ENCODE data around the gene RHBDD2. TPM values are rescaled to one million over a fixed set of nuclear protein-coding genes. Genes with fewer than 3 reads are reported as not detected.

Gene RHBDD2
- polyA plus RNA-seq, 1 donor (not counting 4 experiments of a cell fraction or from before 2014, with no cell fraction given): 24.1 TPM

GRCh38 chr7:75916685-75917634, 38.1 kb downstream of the RHBDD2 start:
- Histone ChIP-seq H3K9me3 (ENCODE audit: control insufficient read depth, low read depth, low read length) (no peaks in the 10 kb centered on the region), H3K27me3 (ENCODE audit: control insufficient read depth, extremely low read depth, insufficient read depth, low read length) (no peaks in the 10 kb centered on the region), H3K36me3 (ENCODE audit: control insufficient read depth in 2 of 2, extremely low read depth in 1 of 2, insufficient read depth in 2 of 2, low read length in 2 of 2) (peaks cover 0 to 2% of the 10 kb centered on the region in 2 experiments), H3K4me1 (ENCODE audit: control insufficient read depth, extremely low read depth, insufficient read depth, low read length) (peaks cover 13% of the 10 kb centered on the region), H3K4me3 (ENCODE audit: control insufficient read depth in 2 of 3, extremely low read depth in 1 of 3, insufficient read depth in 2 of 3, low read depth in 1 of 3, low read length in 3 of 3) (no peak overlapping the region), H3K4me2 (ENCODE audit: control insufficient read depth, extremely low read depth, insufficient read depth, low read depth, low read length) (peak overlapping the region; percentile 43), H3K79me2 (ENCODE audit: control insufficient read depth, insufficient read depth, low read length) (peaks cover 50% of the 10 kb centered on the region), H3K27ac (ENCODE audit: control insufficient read depth, insufficient read depth, low read length) (no peak overlapping the region), H3K9me1 (ENCODE audit: control insufficient read depth, extremely low read depth, insufficient read depth, low read length) (no peaks in the 10 kb centered on the region), H4K20me1 (ENCODE audit: control insufficient read depth, extremely low read depth, insufficient read depth, low read length) (peaks cover 7% of the 10 kb centered on the region), H2AFZ (ENCODE audit: control insufficient read depth, low read length) (no peak overlapping the region), H3K9ac (ENCODE audit: control insufficient read depth, extremely low read depth, insufficient read depth, low read length) (no peak overlapping the region)
- no peak for FAIRE-seq
- dilution Hi-C loops (cut with MboI; ENCODE audit: extremely low pct_ligation_motif_present, low sequenced_read_pairs): no loop called here
- DNase-seq (ENCODE audit: low read depth, low spot score): no peak
- TF ChIP-seq EZH2 (IDR thresholded peaks at IDR 0.05; ENCODE audit: low read length) (no peak), CTCF (optimal IDR thresholded peaks at IDR 0.05 in 1 of 3, IDR thresholded peaks at IDR 0.05 in 1 of 3, conservative IDR thresholded peaks at IDR 0.05 in 1 of 3; ENCODE audit: extremely low read depth in 1 of 3, insufficient read depth in 2 of 3, low read length in 3 of 3) (no peak)

- Histone ChIP-seq H3K9me3 (ENCODE audit: control insufficient read depth, low read depth, low read length) (no peaks in the 10 kb centered on the region), H3K79me2 (ENCODE audit: control insufficient read depth, insufficient read depth, low read length) (peaks cover 55% of the 10 kb centered on the region), H3K4me3 (ENCODE audit: control insufficient read depth in 2 of 3, extremely low read depth in 1 of 3, insufficient read depth in 2 of 3, low read depth in 1 of 3, low read length in 3 of 3) (no peak overlapping the region), H3K9ac (ENCODE audit: control insufficient read depth, extremely low read depth, insufficient read depth, low read length) (no peak overlapping the region), H3K36me3 (ENCODE audit: control insufficient read depth in 2 of 2, extremely low read depth in 1 of 2, insufficient read depth in 2 of 2, low read length in 2 of 2) (peaks cover 0 to 3% of the 10 kb centered on the region in 2 experiments), H3K9me1 (ENCODE audit: control insufficient read depth, extremely low read depth, insufficient read depth, low read length) (no peaks in the 10 kb centered on the region), H3K27me3 (ENCODE audit: control insufficient read depth, extremely low read depth, insufficient read depth, low read length) (no peaks in the 10 kb centered on the region), H3K4me2 (ENCODE audit: control insufficient read depth, extremely low read depth, insufficient read depth, low read depth, low read length) (no peak overlapping the region), H3K27ac (ENCODE audit: control insufficient read depth, insufficient read depth, low read length) (no peak overlapping the region), H3K4me1 (ENCODE audit: control insufficient read depth, extremely low read depth, insufficient read depth, low read length) (peaks cover 7% of the 10 kb centered on the region), H4K20me1 (ENCODE audit: control insufficient read depth, extremely low read depth, insufficient read depth, low read length) (peaks cover 7% of the 10 kb centered on the region), H2AFZ (ENCODE audit: control insufficient read depth, low read length) (no peak overlapping the region)
- no peak for FAIRE-seq
- no peak for DNase-seq (ENCODE audit: low read depth, low spot score)
- dilution Hi-C loops (cut with MboI; ENCODE audit: extremely low pct_ligation_motif_present, low sequenced_read_pairs): no loop called here
- TF ChIP-seq EZH2 (IDR thresholded peaks at IDR 0.05; ENCODE audit: low read length): no peak
- no peak for TF ChIP-seq CTCF (optimal IDR thresholded peaks at IDR 0.05 in 1 of 3, IDR thresholded peaks at IDR 0.05 in 1 of 3, conservative IDR thresholded peaks at IDR 0.05 in 1 of 3; ENCODE audit: extremely low read depth in 1 of 3, insufficient read depth in 2 of 3, low read length in 3 of 3)
Observed at GRCh38 chr7:75920431-75921161, 41.8 kb downstream of the RHBDD2 start.

Measured in keratinocyte (primary cell).